GM12891 (cell line): ENCODE measurements around the gene RRAD.
"Not testable (repeated sequence)": the region's sequence is repeated elsewhere in the genome, so short reads cannot be mapped to it uniquely, and the experiment has no call there.

Experiments
- PAX5 ChIP-seq: IDR thresholded peaks from 2 replicates; pipeline ENCODE4 v1.6.1; 2011; ENCODE audit warnings: low read length, moderate library complexity, mild to moderate bottlenecking; ENCODE audit not compliant: insufficient read depth, severe bottlenecking
- POLR2A ChIP-seq: IDR thresholded peaks from 2 replicates; pipeline ENCODE4 v1.6.1; 2011; ENCODE audit warnings: low read depth, low read length, control low read depth
- POLR2AphosphoS5 ChIP-seq: IDR thresholded peaks from 2 replicates; pipeline ENCODE4 v1.6.1; 2011; ENCODE audit warnings: low read depth, low read length, control low read depth
- SPI1 ChIP-seq: IDR thresholded peaks from 2 replicates; pipeline ENCODE4 v1.6.1; 2011; ENCODE audit warnings: low read depth, low read length, control low read depth
- TAF1 ChIP-seq: IDR thresholded peaks from 2 replicates; pipeline ENCODE4 v1.6.1; 2011; ENCODE audit warnings: low read depth, low read length, control low read depth

- not testable (repeated sequence) for TF ChIP-seq POLR2A, POLR2AphosphoS5, SPI1, TAF1, PAX5
Measured at GRCh38 chr16:66956154-66956457, 30.8 kb upstream of the RRAD start.
